Transverse colon (tissue), 4 donors: Measurements from ENCODE around the gene LOXL1.

Experiments
- EP300 ChIP-seq: sonication (generic); formaldehyde crosslinking; IDR thresholded peaks from one replicate; pipeline ENCODE4 v1.6.1; 2017; ENCODE audit warnings: antibody characterized with exemption, low read depth
- POLR2A ChIP-seq: fragments of 450-650 bp; IDR thresholded peaks from one replicate; pipeline ENCODE4 v1.6.1; 2016; ENCODE audit warnings: antibody characterized with exemption, mild to moderate bottlenecking, moderate library complexity
- POLR2AphosphoS5 ChIP-seq, 3 donors: sonication (generic); formaldehyde crosslinking; IDR thresholded peaks; one replicate each; pipeline ENCODE4 v1.6.1; 2016; ENCODE audit warnings: antibody characterized with exemption in 3 of 3
- TF ChIP-seq, protein P1 (sequence below), 5 experiments: fragments of 200-600 bp in 3 of 5; fragments of 450-650 bp in 2 of 5; sonication (generic) in 3 of 5; IDR thresholded peaks; 1 replicate in 2 of 5; 2 replicates in 3 of 5; pipeline ENCODE4 v1.5.1; 2016 to 2017; ENCODE audit warnings: antibody characterized with exemption in 5 of 5, inconsistent platforms in 3 of 5, mild to moderate bottlenecking in 2 of 5, moderate library complexity in 1 of 5

DNA sequence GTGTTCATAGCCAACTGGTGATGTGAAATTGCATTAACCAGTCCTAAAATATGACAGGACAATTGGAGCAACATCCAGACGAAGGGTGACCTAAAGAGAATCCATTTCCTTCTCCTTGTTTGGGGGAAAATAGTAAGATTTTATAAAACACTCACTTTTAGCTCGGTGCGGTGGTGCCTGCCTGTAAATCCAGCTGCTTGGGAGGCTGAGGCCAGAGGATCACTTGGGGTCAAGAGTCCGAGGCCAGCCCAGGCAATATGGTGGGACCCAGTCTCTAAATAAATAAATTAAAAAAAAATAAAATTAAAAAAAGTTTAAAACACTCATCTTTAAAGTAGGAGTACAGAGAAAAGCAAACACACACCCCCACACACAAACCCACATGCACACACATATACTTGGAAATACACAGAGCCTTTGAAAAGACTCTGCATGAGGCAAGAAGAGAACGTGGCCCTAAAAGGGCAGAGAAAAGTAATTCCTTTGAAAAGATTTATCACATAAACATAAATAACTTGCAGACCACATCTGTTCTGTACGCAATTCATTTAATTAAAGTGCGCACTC, 14.1 kb upstream of the LOXL1 start:
- TF ChIP-seq, protein P1, sequence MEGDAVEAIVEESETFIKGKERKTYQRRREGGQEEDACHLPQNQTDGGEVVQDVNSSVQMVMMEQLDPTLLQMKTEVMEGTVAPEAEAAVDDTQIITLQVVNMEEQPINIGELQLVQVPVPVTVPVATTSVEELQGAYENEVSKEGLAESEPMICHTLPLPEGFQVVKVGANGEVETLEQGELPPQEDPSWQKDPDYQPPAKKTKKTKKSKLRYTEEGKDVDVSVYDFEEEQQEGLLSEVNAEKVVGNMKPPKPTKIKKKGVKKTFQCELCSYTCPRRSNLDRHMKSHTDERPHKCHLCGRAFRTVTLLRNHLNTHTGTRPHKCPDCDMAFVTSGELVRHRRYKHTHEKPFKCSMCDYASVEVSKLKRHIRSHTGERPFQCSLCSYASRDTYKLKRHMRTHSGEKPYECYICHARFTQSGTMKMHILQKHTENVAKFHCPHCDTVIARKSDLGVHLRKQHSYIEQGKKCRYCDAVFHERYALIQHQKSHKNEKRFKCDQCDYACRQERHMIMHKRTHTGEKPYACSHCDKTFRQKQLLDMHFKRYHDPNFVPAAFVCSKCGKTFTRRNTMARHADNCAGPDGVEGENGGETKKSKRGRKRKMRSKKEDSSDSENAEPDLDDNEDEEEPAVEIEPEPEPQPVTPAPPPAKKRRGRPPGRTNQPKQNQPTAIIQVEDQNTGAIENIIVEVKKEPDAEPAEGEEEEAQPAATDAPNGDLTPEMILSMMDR (IDR thresholded peaks at IDR 0.05), result no peak
- no peak for TF ChIP-seq EP300
- TF ChIP-seq POLR2AphosphoS5 (IDR thresholded peaks at IDR 0.05), result no peak
- no peak for TF ChIP-seq POLR2A
